Fibroblast of villous mesenchyme (primary cell): ENCODE data around the gene FAM20A. TPM values are rescaled to one million over a fixed set of nuclear protein-coding genes. Genes with fewer than 3 reads are reported as not detected.

Source experiments
- DNase-seq: peaks from one replicate; pipeline ENCODE4 v3.0.0-alpha.2; 2010; ENCODE audit warnings: low read depth
- H3K4me3 ChIP-seq: 2 replicates; pipeline ENCODE4 v1.5.1; 2011; ENCODE audit warnings: low read depth, mild to moderate bottlenecking, low read length
- CTCF ChIP-seq: IDR thresholded peaks from 2 replicates; pipeline ENCODE4 v1.5.1; 2012; ENCODE audit warnings: low read depth, mild to moderate bottlenecking, low read length; ENCODE audit not compliant: insufficient read depth
- total RNA-seq: library from RNA; depleted of rRNA; stranded (reverse); fragments of >200 nt; gene quantifications from 2 replicates; pipeline ENCODE4 v1.2.3, GENCODE V29; 2012

FAM20A gene
- total RNA-seq, 1 donor, result 2.2 TPM

- DNase-seq, result no peak
- no peak overlapping the region for H3K4me3 ChIP-seq
- no peak for TF ChIP-seq CTCF
Measured at GRCh38 chr17:68616334-68616733, 15.2 kb upstream of the FAM20A start.

GRCh38 chr17:68614718-68615117 lies 13.6 kb upstream of the FAM20A start:
- no peak overlapping the region for H3K4me3 ChIP-seq
- TF ChIP-seq CTCF, result no peak
- no peak for DNase-seq

GRCh38 chr17:68613739-68614298 lies 12.7 kb upstream of the FAM20A start:
- DNase-seq, result peak; percentile 79
- TF ChIP-seq CTCF, result peak; percentile 89
- no peak overlapping the region for H3K4me3 ChIP-seq

- DNase-seq, result no peak
- no peak for TF ChIP-seq CTCF
Measured at GRCh38 chr17:68612923-68613292, 11.7 kb upstream of the FAM20A start.

GRCh38 chr17:68612209-68612922 lies 11.2 kb upstream of the FAM20A start:
- TF ChIP-seq CTCF, result no peak
- no peak overlapping the region for H3K4me3 ChIP-seq
- no peak for DNase-seq

More at GRCh38 chr17:68612923-68613292, 11.7 kb upstream of the FAM20A start:
- no peak overlapping the region for H3K4me3 ChIP-seq

GRCh38 chr17:68611353-68612208 lies 10.4 kb upstream of the FAM20A start:
- H3K4me3 ChIP-seq, result no peak overlapping the region
- TF ChIP-seq CTCF, result no peak
- no peak for DNase-seq
